Mucosa of descending colon (tissue), 3 donors: Measurements from ENCODE around the gene OSBPL5. TPM values are rescaled to one million over a fixed set of nuclear protein-coding genes. Genes with fewer than 3 reads are reported as not detected.

ENCODE experiments used
- ATAC-seq: fragments of 200-7000 bp; cut with Tn5 transposase; one replicate; pipeline ENCODE4 v1.9.1; 2020; ENCODE audit warnings: mild to moderate bottlenecking, moderate library complexity
- DNase-seq, 3 donors: peaks; one replicate each; pipeline ENCODE4 v3.0.0-alpha.2; 2020
- H3K36me3 ChIP-seq: fragments of 200-600 bp; one replicate; pipeline ENCODE4 v1.8.0; 2021; ENCODE audit warnings: low read depth, mild to moderate bottlenecking
- H3K4me1 ChIP-seq: fragments of 200-600 bp; one replicate; pipeline ENCODE4 v1.8.0; 2021; ENCODE audit warnings: low read depth, mild to moderate bottlenecking
- H3K4me3 ChIP-seq: fragments of 200-600 bp; one replicate; pipeline ENCODE4 v1.8.0; 2021; ENCODE audit warnings: mild to moderate bottlenecking
- H3K9me3 ChIP-seq: fragments of 200-600 bp; one replicate; pipeline ENCODE4 v1.8.0; 2021; ENCODE audit warnings: mild to moderate bottlenecking
- CTCF ChIP-seq: fragments of 200-600 bp; IDR thresholded peaks from one replicate; pipeline ENCODE4 v1.8.0; 2022; ENCODE audit warnings: antibody characterized with exemption, mild to moderate bottlenecking
- intact Hi-C, 2 donors: fragments of 100-400 bp; cut with DNase I in 1 of 2; cut with micrococcal nuclease in 1 of 2; formaldehyde crosslinking; loops; one replicate each; pipeline versions ENCODE4 v1.11.0 to v1.11.1; 2022; cut with DNase I, micrococcal nuclease
- total RNA-seq, 3 donors: library from RNA; stranded (reverse); fragmentation: NEBNext Ultra II Directional in 2 of 3; extraction: Animal tissue kit (Norgen Biotek cat#: 25700) in 2 of 3; gene quantifications; one replicate each; pipeline versions ENCODE4 v1.2.1 to v1.2.4, GENCODE V29; 2021 to 2023
- donor health status: DM: no; HTN: no; CAD: no; lungs with moderate emphysema.
- donor health status: DM: no; HTN: no; CAD: no.
- donor health status: DM: no; HTN: yes; CAD: no.

OSBPL5 gene
- total RNA-seq, 3 donors from 2014 or later, result 43.6 to 64.1 (median 52.4) TPM

DNA sequence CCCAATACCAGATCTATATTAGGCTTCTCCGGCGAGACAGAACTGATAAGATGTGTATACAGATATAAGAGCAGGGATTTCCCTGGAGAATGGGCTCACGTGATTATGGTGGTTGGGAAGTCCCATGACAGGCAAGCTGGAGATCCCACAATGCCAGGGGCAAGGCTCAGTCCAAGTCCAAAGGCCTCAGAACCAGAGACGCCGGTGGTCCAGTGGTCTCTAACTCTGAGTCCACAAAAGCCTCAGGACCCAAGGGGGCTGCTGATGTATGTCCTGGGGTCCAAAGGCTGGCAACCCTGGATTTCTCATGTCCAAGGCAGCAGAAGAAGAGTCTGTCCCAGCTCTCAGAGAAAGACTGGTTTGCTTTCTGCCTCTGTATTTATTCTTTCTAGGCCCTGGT, 15.8 kb upstream of the OSBPL5 start:
- ATAC-seq (no peak), DNase-seq (no peak)
- no peaks in the 10 kb centered on the region for H3K36me3 ChIP-seq
- no peaks in the 10 kb centered on the region for H3K4me1 ChIP-seq
- H3K4me3 ChIP-seq, result no peak overlapping the region
- intact Hi-C loops, result no loop called here
- peaks cover 6% of the 10 kb centered on the region for H3K9me3 ChIP-seq
- TF ChIP-seq CTCF, result no peak

DNA sequence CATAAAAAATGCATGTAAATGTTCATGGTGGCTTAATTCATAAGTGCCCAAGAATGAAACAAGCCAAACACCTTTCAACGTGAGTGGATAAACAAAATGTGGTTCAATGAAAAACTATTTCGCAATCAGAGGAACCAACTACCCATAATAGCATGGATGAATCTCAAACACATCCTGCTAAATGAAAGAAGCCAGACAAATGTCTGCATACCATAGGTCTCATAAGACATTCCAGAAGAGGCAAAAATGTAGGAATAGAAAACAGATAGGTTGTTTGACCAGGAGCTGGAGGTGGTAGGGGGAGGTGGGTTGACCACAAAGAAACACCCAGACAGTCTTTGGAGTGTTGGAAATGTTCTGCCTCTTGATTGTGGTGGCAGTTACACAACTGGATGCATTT, 13.2 kb upstream of the OSBPL5 start:
- Histone ChIP-seq H3K36me3 (no peaks in the 10 kb centered on the region), H3K9me3 (peaks cover 6% of the 10 kb centered on the region), H3K4me1 (no peaks in the 10 kb centered on the region), H3K4me3 (no peak overlapping the region)
- ATAC-seq, result no peak
- no peak for TF ChIP-seq CTCF
- DNase-seq, result no peak
- intact Hi-C loops, result loop anchor here in 1 of 2 donors (10.0 kb wide), 1 partner anchor 54 kb away; no protein-coding TSS in a partner anchor

DNA sequence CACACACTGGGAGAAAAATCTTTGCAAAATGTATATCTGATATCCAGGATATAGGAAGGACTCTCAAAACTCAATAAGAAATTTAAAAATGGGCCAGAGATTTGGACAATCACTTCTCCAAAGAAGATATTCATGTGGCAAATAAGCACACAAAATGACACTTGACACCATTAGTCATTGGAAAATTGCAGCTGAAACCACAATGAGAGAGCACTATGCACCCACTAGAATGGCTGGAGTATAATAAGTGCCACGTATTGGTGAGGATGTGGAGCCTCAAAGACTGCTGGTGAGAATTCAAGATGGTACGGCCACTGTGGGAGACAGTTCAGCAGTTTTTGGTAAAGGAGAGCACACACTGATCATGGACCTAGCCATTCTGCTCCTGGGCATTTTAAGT, 12.8 kb upstream of the OSBPL5 start:
- Histone ChIP-seq H3K36me3 (no peaks in the 10 kb centered on the region), H3K4me3 (no peak overlapping the region), H3K9me3 (peaks cover 6% of the 10 kb centered on the region), H3K4me1 (no peaks in the 10 kb centered on the region)
- ATAC-seq, result no peak
- TF ChIP-seq CTCF, result no peak
- no peak for DNase-seq
- intact Hi-C loops, result loop anchor here in 1 of 2 donors (10.0 kb wide), 1 partner anchor 53 kb away; no protein-coding TSS in a partner anchor

GRCh38 chr11:3176487-3176886, 11.4 kb upstream of the OSBPL5 start:
- TF ChIP-seq CTCF, result no peak
- no peak overlapping the region for H3K4me3 ChIP-seq
- no peak for DNase-seq
- no peak for ATAC-seq
- intact Hi-C loops, result loop anchor here in 1 of 2 donors (10.0 kb wide), 1 partner anchor 52 kb away; no protein-coding TSS in a partner anchor
- H3K4me1 ChIP-seq, result no peaks in the 10 kb centered on the region
- H3K36me3 ChIP-seq, result no peaks in the 10 kb centered on the region
- peaks cover 6% of the 10 kb centered on the region for H3K9me3 ChIP-seq

DNA sequence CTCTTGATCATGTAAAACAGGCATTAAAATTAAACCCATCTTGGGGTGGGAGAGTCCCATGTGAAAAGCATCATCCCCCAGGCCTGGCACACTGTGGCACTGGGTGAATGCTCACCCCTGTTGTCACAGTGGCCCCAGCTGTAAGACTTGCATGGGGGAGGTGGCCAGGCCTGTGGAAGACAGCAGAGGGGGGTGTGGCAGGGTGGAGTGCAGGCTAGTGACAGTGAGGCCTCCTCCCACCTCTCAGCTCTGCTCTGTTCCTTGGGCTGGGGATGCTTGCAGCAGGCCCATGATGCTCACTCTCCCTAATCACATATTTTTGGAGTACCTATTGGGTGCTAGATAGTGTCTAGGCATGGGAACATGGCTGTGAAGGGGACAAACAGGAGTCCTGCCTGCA, 10.1 kb upstream of the OSBPL5 start:
- H3K4me3 ChIP-seq, result no peak overlapping the region
- no peak for TF ChIP-seq CTCF
- no peaks in the 10 kb centered on the region for H3K36me3 ChIP-seq
- no peaks in the 10 kb centered on the region for H3K4me1 ChIP-seq
- DNase-seq (no peak), ATAC-seq (no peak)
- intact Hi-C loops, result loop anchor here in 1 of 2 donors (10.0 kb wide), 1 partner anchor 50 kb away; no protein-coding TSS in a partner anchor
- H3K9me3 ChIP-seq, result peaks cover 6% of the 10 kb centered on the region

- intact Hi-C loops, result loop anchor here in 1 of 2 donors (10.0 kb wide), 1 partner anchor 50 kb away; no protein-coding TSS in a partner anchor
- ATAC-seq, result no peak
- DNase-seq, result no peak
- no peaks in the 10 kb centered on the region for H3K36me3 ChIP-seq
- no peak for TF ChIP-seq CTCF
- peaks cover 6% of the 10 kb centered on the region for H3K9me3 ChIP-seq
- no peaks in the 10 kb centered on the region for H3K4me1 ChIP-seq
- H3K4me3 ChIP-seq, result no peak overlapping the region
These were observed 9.3 kb upstream of the OSBPL5 start for GRCh38 chr11:3174387-3174786.
